Peyer's patch (tissue), 4 donors: Measurements from ENCODE around the gene PABPC1L. TPM values are rescaled to one million over a fixed set of nuclear protein-coding genes. Genes with fewer than 3 reads are reported as not detected.
"Not testable (repeated sequence)": the region's sequence is repeated elsewhere in the genome, so short reads cannot be mapped to it uniquely, and the experiment has no call there.

ENCODE experiments used
- DNase-seq, 3 donors: peaks; one replicate each; pipeline ENCODE4 v3.0.0-alpha.2; 2017 to 2019
- H3K27ac ChIP-seq, 4 donors: fragments of 200-600 bp; sonication (generic); one replicate each; pipeline ENCODE4 v1.5.1; 2016 to 2019
- H3K27me3 ChIP-seq, 2 donors: fragments of 200-600 bp; sonication (generic); one replicate each; pipeline ENCODE4 v1.5.1; 2019
- H3K36me3 ChIP-seq, 3 donors: fragments of 200-600 bp; sonication (generic); one replicate each; pipeline ENCODE4 v1.5.1; 2016 to 2019
- H3K4me1 ChIP-seq, 4 donors: fragments of 200-600 bp; sonication (generic); one replicate each; pipeline ENCODE4 v1.5.1; 2016 to 2019
- H3K4me3 ChIP-seq, 4 donors: fragments of 200-600 bp; sonication (generic); 1 replicate in 3 of 4; 2 replicates in 1 of 4; pipeline ENCODE4 v1.5.1; 2016 to 2019; ENCODE audit warnings: mild to moderate bottlenecking in 1 of 4
- H3K9me3 ChIP-seq, 4 donors: fragments of 200-600 bp; sonication (generic); one replicate each; pipeline ENCODE4 v1.5.1; 2016 to 2019; ENCODE audit warnings: mild to moderate bottlenecking in 1 of 4
- CTCF ChIP-seq, 6 experiments: fragments of 450-650 bp in 4 of 6; fragments of 200-600 bp in 2 of 6; sonication (generic) in 1 of 6; IDR thresholded peaks; one replicate each; pipeline ENCODE4 v1.5.1; 2017 to 2019; ENCODE audit warnings: antibody characterized with exemption in 6 of 6, mild to moderate bottlenecking in 3 of 6, moderate library complexity in 1 of 6
- POLR2A ChIP-seq, 2 donors: fragments of 450-650 bp; IDR thresholded peaks; one replicate each; pipeline ENCODE4 v1.5.1; 2017; ENCODE audit warnings: antibody characterized with exemption in 2 of 2, mild to moderate bottlenecking in 2 of 2, moderate library complexity in 2 of 2
- total RNA-seq, 4 donors: library from RNA; depleted of rRNA; stranded (reverse); fragments of >200 nt; gene quantifications; one replicate each; pipeline ENCODE4 v1.1.0, GENCODE V29; 2016

Gene PABPC1L
- total RNA-seq, 4 donors from 2014 or later: 10.5 to 123 (median 33.6) TPM

- no peaks in the 10 kb centered on the region for H3K27me3 ChIP-seq
- H3K4me1 ChIP-seq: no peaks in the 10 kb centered on the region
- H3K27ac ChIP-seq: no peak overlapping the region
- no peak for DNase-seq
- TF ChIP-seq POLR2A (IDR thresholded peaks at IDR 0.05) (no peak), CTCF (IDR thresholded peaks at IDR 0.05) (no peak)
- no peak overlapping the region for H3K4me3 ChIP-seq
- no peaks in the 10 kb centered on the region for H3K9me3 ChIP-seq
- H3K36me3 ChIP-seq: no peaks in the 10 kb centered on the region
Measured at GRCh38 chr20:44869471-44869870, 40.4 kb upstream of the PABPC1L start.

GRCh38 chr20:44882360-44882759 is 27.5 kb upstream of the PABPC1L start:
- not testable (repeated sequence) for H3K36me3 ChIP-seq, H3K27ac ChIP-seq, H3K4me3 ChIP-seq, H3K9me3 ChIP-seq, H3K27me3 ChIP-seq, DNase-seq
- H3K4me1 ChIP-seq: peaks cover 0 to 14% (median under 1%) of the 10 kb centered on the region in 4 donors

- Histone ChIP-seq H3K4me3 (no peak overlapping the region), H3K4me1 (peaks cover 0 to 24% (median 3%) of the 10 kb centered on the region in 4 donors), H3K27ac (no peak overlapping the region), H3K9me3 (no peaks in the 10 kb centered on the region), H3K36me3 (no peaks in the 10 kb centered on the region), H3K27me3 (no peaks in the 10 kb centered on the region)
- TF ChIP-seq POLR2A (IDR thresholded peaks at IDR 0.05): no peak
- no peak for TF ChIP-seq CTCF (IDR thresholded peaks at IDR 0.05)
- no peak for DNase-seq
Measured at GRCh38 chr20:44883214-44883902, 26.5 kb upstream of the PABPC1L start.

- Histone ChIP-seq H3K27me3 (no peaks in the 10 kb centered on the region), H3K27ac (peak overlapping the region; percentile 93 to 100 (median 98)), H3K9me3 (no peaks in the 10 kb centered on the region), H3K4me3 (peak overlapping the region; percentile 76 to 100 (median 96)), H3K4me1 (peaks cover 0 to 40% (median 5%) of the 10 kb centered on the region in 4 donors), H3K36me3 (no peaks in the 10 kb centered on the region)
- no peak for DNase-seq
- TF ChIP-seq CTCF (IDR thresholded peaks at IDR 0.05) (no peak), POLR2A (IDR thresholded peaks at IDR 0.05) (no peak)
Measured at GRCh38 chr20:44884907-44885391, 24.9 kb upstream of the PABPC1L start.

- peaks cover 0 to 44% (median 6%) of the 10 kb centered on the region in 4 donors for H3K4me1 ChIP-seq
- no peaks in the 10 kb centered on the region for H3K27me3 ChIP-seq
- TF ChIP-seq POLR2A (IDR thresholded peaks at IDR 0.05) (peak; percentile 84 to 88), CTCF (IDR thresholded peaks at IDR 0.05) (peak in 3 of 6 experiments; percentile 42 to 48 (median 46))
- peak within 1 kb of the TSS; percentile 93 to 100 (median 98) for H3K27ac ChIP-seq
- no peaks in the 10 kb centered on the region for H3K9me3 ChIP-seq
- H3K4me3 ChIP-seq: peak within 1 kb of the TSS; percentile 76 to 100 (median 96)
- no peaks in the 10 kb centered on the region for H3K36me3 ChIP-seq
- DNase-seq: peak; percentile 98 to 99 (median 99)
Measured at GRCh38 chr20:44885392-44886265, 24.2 kb upstream of the PABPC1L start, which contains the start of gene YWHAB. Gene YWHAB (plus strand): TSS chr20:44885705. CDS start chr20:44901534, 15,829 bp downstream.
